GM19023 (cell line): ENCODE results near the gene ABHD3.
A peak's percentile ranks its signal among the peaks of the same experiment; 100 is the strongest.
"Not testable (repeated sequence)": the region's sequence is repeated elsewhere in the genome, so short reads cannot be mapped to it uniquely, and the experiment has no call there.

ENCODE experiments used
- ATAC-seq: cut with Tn5 transposase; IDR thresholded peaks from one replicate; pipeline ENCODE4 v1.9.1; 2021; ENCODE audit warnings: mild to moderate bottlenecking, moderate library complexity; ENCODE audit not compliant: unreplicated experiment

The ABHD3 gene

DNA sequence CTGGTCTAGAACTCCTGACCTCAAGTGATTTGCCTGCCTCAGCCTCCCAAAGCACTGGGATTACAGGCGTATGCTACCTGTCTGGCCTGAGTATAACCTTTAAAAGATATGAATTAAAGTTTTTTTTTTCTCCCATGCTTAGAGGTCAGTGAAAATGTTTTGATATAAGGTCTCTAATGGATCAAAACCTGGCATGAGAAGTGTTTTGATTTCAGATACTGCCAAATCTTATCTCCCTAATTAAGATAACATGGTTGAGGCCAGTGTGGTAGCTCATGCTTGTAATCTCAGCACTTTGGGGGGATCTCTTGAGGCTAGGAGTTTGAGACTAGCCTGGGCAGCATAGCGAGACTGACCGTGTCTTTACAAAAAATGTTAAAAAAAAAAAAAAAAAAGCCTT is 51.2 kb downstream of the ABHD3 start:
- no peak for ATAC-seq

GRCh38 chr18:21652073-21652472 is 52.5 kb downstream of the ABHD3 start:
- no peak for ATAC-seq

GRCh38 chr18:21650311-21650710 is 54.3 kb downstream of the ABHD3 start:
- ATAC-seq: no peak

DNA sequence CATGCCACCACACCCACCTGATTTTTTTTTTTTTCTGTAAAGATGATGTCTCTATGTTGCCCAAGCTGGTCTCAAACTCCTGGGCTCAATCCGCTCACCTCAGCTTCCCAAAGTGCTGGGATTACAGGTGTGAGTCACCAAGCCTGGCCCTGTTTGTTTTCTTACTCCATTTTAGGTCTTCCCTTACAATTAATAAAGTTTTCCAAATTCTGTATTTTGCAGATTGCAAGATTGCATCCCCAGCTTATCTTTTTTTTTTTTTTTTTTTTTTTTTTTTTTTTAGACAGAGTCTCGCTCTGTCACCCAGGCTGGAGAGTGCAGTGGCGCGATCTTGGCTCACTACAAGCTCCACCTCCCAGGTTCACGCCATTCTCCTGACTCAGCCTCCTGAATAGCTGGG is 64.2 kb downstream of the ABHD3 start:
- ATAC-seq: not testable (repeated sequence)

DNA sequence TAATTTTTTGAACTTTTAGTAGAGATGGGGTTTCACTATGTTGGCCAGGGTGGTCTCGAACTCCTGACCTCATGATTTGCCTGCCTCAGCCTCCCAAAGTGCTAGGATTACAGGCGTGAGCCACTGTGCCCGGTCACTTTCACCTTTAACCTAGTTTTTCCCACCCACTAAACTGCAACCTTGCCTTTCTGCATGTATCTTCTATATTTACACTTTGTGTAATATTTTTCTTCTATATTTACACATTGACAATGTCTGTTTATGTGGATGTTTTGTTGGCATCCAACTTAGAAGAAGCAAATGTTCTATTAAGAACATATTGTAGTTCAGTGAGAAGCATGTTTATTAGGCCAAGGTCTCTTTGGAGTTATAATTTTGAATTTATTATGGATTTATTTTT is 65.8 kb downstream of the ABHD3 start:
- no peak for ATAC-seq

DNA sequence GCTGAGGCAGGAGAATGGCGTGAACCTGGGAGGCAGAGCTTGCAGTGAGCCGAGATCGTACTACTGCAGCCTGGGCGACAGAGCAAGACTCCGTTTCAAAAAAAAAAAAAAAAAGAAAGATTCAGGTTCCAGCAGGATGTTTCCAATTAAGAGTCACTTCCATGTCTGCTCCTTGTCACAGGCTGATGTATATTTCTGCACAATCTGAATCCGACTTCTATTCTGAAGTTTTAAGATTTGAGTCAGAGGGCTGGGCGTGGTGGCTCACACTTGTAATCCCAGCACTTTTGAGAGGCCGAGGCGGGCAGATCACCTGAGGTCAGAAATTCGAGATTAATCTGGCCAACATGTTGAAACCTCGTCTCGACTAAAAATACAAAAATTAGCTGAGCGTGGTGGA is 67.8 kb downstream of the ABHD3 start:
- ATAC-seq: no peak

- ATAC-seq: no peak
Measured at GRCh38 chr18:21634588-21635199, 69.9 kb downstream of the ABHD3 start.

- ATAC-seq: no peak
Measured at GRCh38 chr18:21632393-21632792, 72.2 kb downstream of the ABHD3 start.

- peak; percentile 98 for ATAC-seq
Measured at GRCh38 chr18:21629089-21629832, 75.3 kb downstream of the ABHD3 start.

- not testable (repeated sequence) for ATAC-seq
Measured at GRCh38 chr18:21621640-21622039, 82.9 kb downstream of the ABHD3 start.

- peak; percentile 99 for ATAC-seq
Measured at GRCh38 chr18:21612125-21613039, 92.2 kb downstream of the ABHD3 start, which contains the start of gene SNRPD1. TSS of gene SNRPD1 (plus strand) at chr18:21612314. CDS start at chr18:21612430, 116 bp downstream.

DNA sequence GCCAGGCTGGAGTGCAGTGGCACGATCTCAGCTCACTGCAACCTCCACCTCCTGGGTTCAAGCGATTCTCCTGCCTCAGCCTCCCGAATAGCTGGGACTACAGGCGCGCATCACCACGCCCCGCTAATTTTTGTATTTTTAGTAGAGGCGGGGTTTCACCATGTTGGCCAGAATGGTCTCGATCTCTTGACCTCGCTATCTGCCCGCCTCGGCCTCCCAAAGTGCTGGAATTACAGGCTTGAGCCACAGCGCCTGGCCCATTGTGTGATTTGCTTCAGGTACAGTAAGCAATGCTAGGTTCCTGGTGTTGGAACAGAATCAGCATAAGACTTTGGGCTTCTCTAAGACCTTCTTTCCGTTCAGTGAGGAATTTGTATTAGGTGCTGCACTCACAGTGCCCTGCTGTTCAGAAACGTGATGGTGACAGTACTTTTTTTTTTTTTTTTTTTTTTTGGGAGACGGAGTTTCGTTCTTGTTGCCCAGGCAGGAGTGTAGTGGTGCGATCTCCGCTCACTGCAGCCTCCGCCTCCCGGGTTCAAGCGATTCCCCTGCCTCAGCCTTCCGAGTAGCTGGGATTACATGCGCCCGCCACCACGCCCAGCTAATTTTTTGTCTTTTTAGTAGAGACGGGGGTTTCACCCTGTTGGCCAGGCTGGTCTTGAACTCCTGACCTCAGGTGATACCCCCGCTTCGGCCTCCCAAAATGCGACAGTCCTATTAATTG is 93.0 kb downstream of the ABHD3 start:
- peak; percentile 1 for ATAC-seq

DNA sequence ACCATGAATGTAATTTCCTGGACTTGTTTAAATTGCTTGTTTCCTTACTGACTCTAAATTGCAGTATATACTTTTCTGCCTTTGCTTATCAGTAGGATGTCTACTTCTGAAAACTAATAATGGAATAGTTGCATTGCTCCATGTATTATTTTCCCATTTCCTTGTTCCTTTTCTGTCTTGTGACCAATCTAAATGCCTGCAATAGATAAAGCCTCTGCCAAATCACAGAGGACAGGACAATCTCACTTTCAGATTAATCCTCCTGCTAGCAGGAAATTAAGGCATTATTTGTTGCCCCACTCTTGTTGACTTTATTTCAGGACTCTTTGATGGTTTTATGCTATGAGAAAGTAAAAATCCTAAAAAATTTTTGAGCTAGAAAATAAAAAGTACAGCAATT is 99.4 kb downstream of the ABHD3 start:
- no peak for ATAC-seq

DNA sequence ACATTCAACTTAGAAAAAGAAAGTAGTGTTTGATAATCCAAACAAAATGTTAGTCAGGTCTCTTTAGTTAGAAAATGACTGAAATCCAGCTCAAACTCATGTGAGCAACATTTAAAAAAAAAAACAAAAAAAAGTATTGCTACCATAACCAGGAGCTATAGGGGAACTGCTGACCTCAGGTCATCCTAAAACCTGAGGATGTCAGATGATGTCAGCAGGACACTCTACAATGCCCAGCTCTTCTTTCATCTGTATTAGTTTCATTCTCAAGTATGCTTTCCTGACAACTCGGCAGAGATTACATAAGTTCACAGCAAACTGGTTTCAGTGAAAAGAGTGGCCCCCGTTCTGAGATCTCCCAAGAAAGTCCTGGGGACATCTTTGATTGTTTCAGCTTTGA is 99.9 kb downstream of the ABHD3 start:
- ATAC-seq: no peak

DNA sequence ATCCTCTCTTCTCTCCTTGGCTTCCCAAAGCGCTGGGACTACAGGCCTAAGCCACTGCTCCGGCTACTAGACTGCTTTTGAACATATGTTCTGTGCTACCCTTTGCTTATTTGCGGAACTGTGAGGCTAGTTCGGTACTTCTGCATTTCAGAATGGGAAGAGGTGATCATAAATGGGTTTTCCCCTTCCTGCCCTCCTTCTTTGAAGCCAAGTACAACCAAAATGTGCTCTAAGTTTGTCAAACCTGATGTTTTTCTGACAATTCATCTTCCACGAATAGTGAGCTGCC is 102.3 kb downstream of the ABHD3 start:
- ATAC-seq: no peak
